AG09309 (cell line): Measurements from ENCODE around the gene ERAP2.

Source experiments
- DNase-seq: peaks from one replicate; pipeline ENCODE4 v3.0.0-alpha.2; 2010; ENCODE audit warnings: low read depth
- H3K4me3 ChIP-seq: 2 replicates; pipeline ENCODE4 v1.5.1; 2011; ENCODE audit warnings: mild to moderate bottlenecking, low read depth, low read length, moderate library complexity; ENCODE audit not compliant: control insufficient read depth
- TF ChIP-seq, protein P1 (sequence below): IDR thresholded peaks from 2 replicates; pipeline ENCODE4 v1.5.1; 2011; ENCODE audit warnings: mild to moderate bottlenecking, low read depth, low read length, inconsistent platforms; ENCODE audit not compliant: insufficient read depth, control insufficient read depth; ENCODE audit errors: missing control alignments

Gene ERAP2

DNA sequence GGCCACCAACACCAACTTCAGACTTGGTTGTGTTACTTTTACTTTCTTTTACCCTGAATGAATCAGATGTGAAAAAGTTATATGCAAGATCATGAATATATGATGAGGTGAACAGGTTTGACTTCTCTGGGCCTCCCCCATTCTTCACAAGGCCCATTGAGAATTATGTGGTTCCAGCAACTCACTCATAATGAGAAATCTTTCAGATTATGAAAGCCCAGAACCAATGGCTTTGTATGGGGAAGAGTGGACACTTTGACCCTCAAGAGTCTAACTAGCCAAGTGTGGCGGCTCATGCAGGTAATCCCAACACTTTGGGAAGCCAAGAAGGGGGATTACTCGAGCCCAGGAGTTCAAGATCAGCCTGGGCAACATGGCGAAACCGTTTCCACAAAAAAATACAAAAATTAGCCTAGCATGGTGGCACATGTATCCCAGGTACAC lies 43.5 kb downstream of the ERAP2 start:
- no peak overlapping the region for H3K4me3 ChIP-seq
- TF ChIP-seq, protein P1, sequence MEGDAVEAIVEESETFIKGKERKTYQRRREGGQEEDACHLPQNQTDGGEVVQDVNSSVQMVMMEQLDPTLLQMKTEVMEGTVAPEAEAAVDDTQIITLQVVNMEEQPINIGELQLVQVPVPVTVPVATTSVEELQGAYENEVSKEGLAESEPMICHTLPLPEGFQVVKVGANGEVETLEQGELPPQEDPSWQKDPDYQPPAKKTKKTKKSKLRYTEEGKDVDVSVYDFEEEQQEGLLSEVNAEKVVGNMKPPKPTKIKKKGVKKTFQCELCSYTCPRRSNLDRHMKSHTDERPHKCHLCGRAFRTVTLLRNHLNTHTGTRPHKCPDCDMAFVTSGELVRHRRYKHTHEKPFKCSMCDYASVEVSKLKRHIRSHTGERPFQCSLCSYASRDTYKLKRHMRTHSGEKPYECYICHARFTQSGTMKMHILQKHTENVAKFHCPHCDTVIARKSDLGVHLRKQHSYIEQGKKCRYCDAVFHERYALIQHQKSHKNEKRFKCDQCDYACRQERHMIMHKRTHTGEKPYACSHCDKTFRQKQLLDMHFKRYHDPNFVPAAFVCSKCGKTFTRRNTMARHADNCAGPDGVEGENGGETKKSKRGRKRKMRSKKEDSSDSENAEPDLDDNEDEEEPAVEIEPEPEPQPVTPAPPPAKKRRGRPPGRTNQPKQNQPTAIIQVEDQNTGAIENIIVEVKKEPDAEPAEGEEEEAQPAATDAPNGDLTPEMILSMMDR, result no peak
- DNase-seq, result no peak

- TF ChIP-seq, protein P1, result no peak
- no peak overlapping the region for H3K4me3 ChIP-seq
- no peak for DNase-seq
These were observed 44.5 kb downstream of the ERAP2 start for GRCh38 chr5:96920744-96921355.

DNA sequence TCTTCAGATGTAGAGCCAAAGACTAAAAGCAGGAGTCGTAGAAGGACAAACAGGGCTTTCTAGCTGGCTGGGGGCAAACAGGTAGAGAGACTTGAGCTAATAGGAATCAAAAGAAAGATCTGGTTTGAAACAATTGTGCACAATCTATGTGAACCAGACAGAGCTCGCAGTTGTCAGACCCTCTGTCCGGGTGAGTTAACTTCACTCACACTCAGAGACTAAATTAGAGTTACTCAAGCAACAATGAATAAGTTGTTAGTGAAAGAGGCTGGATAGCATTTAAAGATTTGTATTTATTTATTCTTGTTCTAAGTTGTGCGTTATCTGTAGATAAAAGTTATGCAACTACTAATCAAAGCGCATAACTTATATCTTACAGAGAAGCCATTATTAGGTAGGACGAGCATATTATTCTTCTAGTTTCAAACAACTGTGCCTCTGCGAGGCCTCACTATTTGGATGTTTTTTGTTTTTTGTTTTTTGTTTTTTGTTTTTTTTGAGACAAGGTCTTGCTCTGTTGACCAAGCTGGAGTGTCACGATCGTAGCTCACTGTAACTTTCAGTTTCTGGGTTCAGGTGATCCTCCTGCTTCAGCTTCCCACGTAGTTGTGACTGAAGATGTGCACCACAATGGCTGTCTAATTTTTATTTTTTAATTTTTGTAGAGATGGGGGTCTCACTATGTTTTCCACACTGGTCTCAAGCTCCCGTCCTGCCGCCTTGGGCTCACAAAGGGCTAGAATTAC lies 46.4 kb downstream of the ERAP2 start:
- TF ChIP-seq, protein P1, result no peak
- no peak for DNase-seq
- H3K4me3 ChIP-seq, result no peak overlapping the region

GRCh38 chr5:96924016-96924443 lies 47.7 kb downstream of the ERAP2 start:
- H3K4me3 ChIP-seq, result no peak overlapping the region
- no peak for DNase-seq
- TF ChIP-seq, protein P1, result no peak

DNA sequence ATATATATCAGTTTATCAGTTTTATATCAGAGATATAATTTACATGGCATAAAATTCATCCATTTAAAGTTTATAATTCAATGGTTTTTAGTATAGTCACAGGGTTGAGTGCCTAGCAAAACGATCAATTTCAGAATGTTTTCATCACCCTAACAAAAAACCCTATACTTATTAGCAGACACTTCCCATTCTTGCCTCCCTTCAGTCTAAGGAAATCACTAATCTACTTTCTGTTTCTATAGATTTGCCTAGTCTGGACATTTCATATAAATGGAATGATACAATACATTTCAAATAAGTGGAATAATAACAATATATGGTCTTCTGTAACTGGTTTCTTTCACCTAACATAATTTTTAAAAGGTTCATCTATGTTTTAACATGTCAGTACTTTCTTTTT lies 50.0 kb downstream of the ERAP2 start:
- no peak overlapping the region for H3K4me3 ChIP-seq
- DNase-seq, result no peak
- TF ChIP-seq, protein P1, result no peak

DNA sequence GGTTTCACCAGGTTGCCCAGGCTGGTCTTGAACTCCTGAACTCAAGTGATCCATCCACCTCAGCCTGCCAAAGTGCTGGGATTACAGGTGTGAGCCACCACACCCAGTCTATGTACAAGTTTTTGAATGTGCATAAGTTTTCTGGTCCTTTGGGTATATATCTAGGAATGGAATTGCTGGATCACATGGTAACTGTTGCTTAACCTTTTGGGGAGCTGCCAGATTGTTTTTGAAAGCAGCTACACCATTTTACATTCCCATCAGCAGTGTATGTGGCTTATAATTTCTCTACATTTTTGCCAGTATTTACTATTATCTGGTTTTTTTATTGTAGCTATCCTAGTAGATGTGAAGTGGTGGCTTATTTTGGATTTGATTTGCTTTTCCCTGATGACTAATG lies 50.7 kb downstream of the ERAP2 start:
- TF ChIP-seq, protein P1, result no peak
- DNase-seq, result no peak
- no peak overlapping the region for H3K4me3 ChIP-seq
